T-helper 2 cell (primary cell): Measurements from ENCODE around the gene VWA1.
"Not testable (repeated sequence)": the region's sequence is repeated elsewhere in the genome, so short reads cannot be mapped to it uniquely, and the experiment has no call there.

ENCODE experiments used
- DNase-seq, 5 experiments: peaks; one replicate each; pipeline versions ENCODE4 v3.0.0 to v3.0.0-alpha.2; 2012 to 2022

VWA1 gene

DNA sequence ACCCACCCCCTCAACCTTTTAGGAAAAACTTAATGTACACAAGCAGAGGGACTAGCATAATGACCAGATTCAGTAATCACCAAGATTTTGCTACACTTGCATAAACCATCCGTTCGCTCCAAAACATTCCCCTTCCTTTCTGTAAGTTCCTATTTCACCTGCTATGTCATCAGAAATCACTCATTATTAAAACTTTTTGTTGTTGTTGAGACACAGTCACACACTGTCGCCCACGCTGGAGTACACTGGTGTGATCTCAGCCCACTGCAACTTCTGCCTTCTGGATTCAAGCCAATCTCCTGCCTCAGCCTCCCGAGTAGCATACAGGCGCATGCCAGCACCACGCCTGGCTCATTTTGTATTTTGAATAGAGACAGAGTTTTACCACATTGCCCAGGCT, 31.8 kb upstream of the VWA1 start:
- no peak for DNase-seq

DNA sequence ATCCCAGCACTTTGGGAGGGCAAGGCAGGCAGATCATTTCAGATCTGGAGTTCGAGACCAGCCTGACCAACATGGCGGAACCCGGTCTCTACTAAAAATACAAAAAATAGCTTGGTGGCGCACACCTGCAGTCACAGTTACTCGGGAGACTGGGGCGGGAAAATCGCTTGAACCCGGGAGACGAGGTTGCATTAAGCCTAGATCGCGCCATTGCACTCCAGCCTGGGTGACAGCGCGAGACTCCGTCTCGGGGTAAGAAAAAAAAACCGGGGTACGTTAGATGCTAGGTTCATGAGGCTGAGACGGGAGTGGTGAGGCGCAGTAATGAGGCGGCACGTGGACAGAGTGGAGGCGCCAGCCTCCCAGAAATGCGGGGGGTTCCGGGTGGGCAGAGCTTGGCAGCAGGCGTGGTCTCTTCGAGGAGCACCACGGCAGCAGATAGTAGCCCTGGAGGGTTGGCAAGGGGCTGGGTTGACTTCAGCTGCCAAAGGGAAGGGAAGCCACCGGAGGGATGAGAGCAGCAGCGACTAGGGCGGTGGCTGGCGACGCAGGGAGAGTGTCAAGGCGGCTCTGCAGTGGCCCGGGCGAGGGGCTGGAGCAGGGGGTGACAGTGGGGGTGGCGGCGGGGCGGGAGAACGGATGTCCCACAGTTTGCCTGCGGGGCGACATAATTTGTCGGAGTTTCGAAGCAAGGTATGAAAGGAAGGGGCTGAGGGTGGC, 29.2 kb upstream of the VWA1 start:
- DNase-seq: peak in 1 of 5 experiments; percentile 24

DNA sequence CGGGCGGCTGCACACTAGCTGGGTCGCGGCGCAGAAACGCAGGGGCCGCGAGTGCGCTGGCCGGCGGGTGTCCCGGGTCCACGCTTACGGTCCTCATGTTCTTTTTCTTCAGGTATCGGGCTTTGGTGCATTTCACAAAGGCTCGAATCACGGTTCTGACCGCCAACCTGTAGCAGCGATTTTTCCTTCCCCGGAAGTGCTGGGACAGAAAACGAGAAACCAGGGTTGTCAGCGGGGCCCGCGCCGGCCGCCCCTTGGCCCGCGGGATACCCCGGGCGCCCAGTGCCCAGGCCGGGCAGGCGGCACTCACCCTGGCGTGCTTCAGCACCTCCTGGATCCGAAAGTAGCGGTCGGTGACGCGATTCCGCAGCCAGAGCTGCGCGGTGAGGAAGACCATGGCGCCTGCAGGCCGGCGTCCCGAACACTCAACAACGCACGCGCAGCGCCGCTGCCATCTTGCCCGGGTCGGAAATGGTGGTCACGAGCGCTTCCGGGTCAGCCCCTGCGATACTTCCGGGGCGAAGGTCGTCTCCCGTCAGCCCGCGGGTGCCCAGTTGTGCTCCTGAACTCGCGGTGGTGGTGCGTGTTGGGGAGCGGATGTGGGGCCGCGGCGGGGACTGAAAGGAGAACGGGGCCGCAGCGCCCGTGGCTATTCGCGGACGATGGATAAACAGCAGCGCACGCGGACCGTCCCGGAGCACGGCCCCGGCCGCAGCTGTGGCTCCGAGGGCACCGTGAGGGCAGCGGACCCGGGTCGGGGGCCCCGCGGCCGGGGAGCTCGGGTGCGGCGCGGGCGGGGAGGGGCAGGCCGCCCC, 28.5 kb upstream of the VWA1 start, which contains the start of gene MRPL20:
TSS of gene MRPL20 (minus strand) at position 473 of the 815 bp plus-strand sequence. CDS start at position 397, 76 bp downstream.
- peak; percentile 93 to 98 (median 95) for DNase-seq

DNA sequence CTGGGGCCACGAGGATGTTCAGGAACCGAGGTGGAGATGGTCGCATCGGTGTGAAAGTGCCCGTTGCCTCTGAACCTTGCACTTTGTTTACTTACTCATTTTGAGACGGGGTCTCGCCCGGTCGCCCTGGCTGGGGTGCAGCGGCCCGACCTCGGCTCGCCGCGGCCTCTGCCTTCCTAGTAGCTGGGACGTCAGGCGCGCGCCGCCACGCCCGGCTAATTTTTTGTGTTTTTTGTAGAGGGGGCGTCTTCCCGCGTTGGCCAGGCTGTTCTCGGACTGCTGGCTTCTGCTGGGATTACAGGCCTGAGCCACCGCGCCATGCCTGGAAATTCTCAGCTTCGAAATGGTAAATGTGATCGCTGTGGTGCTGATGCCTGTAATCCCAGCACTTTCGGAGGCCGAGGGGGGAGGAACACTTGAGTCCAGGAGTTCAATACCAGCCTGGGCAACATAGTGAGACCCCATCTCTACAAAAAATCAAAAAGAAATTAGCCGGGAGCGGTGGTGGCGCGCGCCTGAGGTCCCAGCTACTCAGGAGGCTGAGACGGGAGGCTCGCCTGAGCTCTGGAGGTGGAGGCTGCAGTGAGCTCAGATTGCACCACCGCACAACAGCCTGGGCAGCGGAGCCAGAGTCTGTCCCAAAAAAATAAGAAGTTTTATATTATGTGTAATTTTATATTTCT, 27.7 kb upstream of the VWA1 start:
- DNase-seq: peak in 2 of 5 experiments; percentile 27 to 29

DNA sequence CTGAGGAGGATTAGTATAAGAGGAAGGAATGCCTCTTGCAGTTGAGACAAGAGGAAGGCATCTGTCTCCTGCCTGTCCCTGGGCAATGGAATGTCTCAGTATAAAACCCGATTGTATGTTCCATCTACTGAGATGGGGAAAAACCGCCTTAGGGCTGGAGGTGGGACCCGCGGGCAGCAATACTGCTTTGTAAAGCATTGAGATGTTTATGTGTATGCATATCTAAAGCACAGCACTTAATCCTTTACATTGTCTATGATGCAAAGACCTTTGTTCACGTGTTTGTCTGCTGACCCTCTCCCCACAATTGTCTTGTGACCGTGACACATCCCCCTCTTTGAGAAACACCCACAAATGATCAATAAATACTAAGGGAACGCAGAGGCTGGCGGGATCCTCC, 25.3 kb upstream of the VWA1 start:
- DNase-seq: not testable (repeated sequence)

DNA sequence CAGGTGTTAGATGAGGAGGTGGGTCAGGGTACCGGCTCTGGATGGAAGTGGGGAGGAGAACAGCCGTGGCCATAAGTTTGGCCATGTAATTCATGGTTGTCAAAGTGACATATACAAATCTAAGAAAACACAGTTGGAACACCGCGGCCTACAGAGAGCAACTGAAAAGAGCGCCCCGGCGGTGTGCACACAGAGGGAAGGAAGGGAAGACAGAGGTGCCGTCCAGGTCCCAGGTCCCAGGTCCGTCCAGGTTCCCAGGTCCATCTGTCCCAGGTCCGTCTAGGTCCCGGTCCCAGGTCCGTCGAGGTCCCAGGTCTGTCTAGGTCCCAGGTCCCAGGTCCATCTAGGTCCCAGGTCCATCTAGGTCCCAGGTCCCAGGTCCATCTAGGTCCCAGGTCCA, 23.9 kb upstream of the VWA1 start:
- no peak for DNase-seq

DNA sequence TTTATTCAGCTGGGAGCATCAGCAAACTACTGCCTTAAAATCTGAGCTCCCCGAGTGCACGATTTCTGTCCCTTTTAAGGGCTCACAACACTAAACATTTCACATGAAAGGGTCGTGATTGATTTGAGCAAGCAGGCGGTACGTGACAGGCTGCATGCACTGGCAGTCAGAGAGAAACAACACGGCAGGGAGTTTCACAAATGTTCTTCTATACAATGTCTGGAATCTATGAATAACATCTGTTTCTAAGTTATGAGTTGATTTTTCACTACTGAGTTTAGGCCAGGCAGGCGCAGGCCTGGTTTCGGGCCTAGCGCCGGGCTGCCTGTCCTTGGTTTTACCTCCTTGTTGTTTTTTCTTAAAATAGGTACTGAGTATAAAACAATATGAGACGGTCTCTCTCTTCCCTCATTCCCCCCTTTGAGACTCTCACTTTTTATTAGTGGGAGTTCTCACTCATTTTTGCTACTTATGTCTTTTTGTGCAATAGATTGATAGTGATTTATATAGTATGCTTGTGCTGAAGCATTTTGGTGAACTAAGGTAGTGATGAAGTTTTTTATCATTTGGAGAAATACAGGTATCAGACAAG, 23.1 kb upstream of the VWA1 start:
- peak in 1 of 5 experiments; percentile 35 for DNase-seq

DNA sequence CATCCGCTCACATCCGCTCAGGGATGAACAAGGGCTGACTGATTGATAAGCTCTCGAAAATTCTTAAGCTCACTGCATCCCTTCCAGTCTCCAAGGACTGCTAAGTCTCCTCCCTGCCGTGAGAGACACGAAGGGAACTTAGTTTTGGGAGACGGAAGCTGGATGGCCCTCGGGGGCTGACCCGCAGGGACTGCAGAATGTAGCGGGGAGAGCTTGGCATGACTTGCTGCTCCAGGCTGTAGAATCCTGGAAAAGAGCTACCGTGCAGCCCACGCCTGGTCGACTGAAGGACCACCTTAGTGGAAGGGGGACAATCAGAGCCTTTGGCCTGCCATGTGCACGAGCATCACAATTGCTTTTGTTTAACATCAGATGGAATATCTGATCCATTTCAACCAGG, 19.7 kb upstream of the VWA1 start:
- no peak for DNase-seq

DNA sequence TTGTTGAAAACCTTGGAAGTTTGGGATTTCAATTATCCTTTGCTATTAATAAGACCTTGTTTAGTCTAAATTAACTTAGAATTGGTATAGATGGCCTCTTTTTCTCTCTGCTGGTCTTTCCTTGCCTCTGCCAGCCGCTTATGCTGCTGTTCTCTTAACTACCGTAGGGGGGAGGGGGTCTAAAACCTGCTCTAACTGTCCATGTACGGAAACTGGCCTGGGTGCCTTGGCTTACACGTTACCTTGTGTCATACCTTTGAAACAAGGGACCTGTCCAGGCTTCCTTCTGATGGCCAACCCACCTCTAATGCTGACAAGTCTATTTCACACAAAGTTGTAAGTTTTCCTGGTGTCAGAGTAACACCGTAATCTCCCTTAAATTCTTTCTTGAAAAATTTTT, 18.1 kb upstream of the VWA1 start:
- DNase-seq: not testable (repeated sequence)

DNA sequence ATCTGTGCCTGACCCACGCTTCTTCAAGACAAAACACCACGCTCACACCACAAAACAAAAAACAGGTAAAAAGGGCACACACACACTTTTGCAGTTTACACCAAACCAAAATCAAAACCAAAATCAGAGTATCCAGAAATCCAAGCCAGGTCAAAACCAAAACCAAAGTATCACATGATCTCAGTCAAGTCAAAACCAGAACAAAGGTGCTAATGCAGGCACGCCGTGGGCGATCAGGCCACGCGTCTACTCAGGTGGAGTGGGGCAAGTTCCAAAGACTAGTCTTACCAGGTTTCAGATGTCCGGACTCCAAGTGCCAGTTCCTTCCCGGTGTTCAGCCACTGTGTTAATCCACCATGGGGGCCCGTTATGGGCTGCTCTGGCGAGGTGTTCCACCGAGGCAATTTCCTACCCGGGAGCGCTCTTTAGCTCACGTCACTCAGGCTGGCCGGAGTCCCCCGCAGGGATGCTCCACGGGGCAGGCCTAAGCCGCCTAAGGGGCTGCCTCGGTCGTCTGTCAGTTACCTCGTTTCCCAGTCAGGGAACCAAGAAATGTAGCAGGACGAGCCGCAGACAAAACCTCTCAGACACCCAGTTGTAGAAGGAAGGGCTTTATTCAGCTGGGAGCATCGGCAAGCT, 17.5 kb upstream of the VWA1 start:
- DNase-seq: not testable (repeated sequence)

DNA sequence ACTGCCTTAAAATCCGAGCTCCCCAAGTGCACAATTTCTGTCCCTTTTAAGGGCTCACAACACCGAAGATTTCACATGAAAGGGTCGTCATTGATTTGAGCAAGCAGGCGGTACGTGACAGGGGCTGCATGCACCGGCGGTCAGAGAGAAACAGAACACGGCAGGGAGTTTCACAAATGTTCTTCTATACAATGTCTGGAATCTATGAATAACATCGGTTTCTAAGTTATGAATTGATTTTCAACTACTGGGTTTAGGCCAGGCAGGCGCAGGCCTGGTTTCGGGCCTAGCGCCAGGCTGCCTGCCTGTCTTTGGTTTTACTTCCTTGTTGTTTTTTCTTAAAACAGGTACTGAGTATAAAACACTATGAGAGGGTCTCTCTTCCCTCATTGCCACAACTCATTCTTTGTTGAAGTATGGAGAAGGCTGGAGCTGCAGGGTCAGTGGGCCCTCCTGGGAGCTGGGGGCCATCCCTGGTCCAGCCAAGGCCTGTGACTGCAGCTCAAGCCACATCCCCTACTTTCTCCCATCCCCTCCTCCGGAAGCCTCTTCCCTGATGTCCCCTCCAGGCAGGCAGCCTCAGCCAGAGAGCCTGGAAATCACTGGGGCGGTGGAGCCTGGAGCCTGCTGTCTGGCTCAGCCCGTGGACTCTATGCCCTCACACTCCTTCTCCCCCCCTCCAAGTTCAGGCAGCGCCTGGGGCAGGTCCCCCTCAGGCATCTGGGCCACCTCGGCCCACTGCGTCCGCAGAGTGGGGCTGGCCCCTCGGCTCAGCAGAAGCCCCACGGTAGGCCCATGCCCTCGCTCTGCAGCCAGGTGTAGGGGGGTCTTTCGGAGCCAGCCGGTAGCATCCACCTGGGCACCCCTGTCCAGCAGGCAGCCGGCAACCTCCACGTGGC, 16.8 kb upstream of the VWA1 start:
- no peak for DNase-seq

DNA sequence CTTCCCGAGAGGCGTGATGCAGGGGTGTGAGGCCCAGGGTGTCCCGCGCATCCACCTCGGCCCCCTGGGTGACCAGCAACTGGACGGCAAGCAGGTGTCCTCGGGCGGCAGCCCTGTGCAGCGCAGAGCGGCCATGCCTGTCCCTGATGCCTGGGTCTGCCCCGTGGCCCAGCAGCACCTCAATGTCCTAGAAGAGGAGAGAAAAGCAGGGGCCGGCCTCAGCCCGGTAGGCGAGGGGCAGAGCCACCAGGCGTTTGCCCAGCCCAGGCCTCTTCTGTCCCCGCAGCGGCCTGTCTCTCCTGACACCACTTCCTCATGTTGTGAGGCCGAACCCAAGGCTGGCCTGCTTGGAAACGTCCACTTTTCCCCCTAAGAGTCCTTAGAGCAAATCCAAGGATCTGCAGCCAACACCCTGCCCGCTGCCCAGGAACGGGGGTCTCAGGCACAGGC, 16.1 kb upstream of the VWA1 start:
- no peak for DNase-seq

DNA sequence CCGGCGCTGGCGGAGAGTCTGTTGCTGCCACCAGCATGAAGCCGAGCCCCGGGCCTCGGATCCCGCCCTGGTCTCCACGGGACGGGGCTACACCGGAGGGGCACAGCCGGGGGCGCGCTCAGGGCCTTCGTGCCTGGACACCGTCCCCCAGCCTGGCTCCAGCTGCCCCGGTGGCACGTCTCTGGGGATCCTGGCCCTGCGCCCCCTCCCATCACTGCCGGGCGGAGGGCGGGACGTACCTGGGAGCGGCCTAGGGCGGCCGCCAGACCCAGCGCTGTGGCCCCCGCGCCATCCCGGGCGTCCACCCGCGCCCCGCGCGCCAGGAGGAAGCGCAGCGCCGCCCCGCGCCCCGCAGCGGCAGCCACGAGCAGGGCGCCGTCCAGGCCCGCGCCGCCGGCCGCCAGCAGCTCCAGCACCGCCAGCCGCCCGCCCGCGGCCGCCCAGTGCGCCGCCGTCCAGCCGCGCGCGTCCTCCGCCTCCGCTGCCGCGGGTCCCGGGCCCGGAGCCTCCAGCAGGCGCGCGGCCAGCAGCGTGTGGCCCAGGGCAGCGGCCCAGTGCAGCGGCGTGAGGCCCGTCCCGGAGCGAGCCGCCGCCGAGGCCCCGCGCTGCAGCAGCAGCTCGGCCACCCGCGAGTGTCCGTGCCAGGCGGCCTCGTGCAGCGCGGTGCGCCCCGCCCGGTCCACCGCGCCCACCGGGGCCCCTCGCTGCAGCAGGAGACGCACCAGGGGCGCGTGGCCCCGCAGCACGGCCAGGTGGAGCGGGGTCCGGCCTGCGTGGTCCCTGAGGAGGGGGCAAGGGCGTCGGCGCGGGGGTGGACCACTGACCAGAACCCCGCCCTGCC, 15.5 kb upstream of the VWA1 start:
- DNase-seq: no peak

DNA sequence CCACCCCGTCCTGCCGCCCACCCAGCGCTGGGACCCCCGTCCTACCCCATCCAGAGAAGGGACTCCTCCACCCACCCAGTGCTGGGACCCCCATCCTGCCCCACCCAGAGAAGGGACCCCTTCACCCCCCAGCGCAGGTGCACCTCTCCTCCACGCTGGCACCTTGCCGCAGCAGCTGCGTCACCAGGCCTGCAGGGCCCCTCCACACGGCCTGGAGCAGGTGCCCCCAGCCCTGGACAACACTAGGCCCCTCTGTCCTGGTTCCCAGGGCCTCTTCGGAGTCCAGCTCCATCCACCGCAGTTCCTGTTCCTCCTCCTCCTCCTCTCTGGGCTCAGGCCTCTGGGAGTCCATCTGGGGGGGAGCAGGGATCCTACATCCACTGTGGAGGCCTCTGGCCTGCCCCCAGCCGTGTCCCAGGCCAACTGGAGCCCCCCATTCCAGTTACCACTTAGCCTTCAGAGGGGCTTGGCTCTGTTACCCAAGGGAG, 14.8 kb upstream of the VWA1 start:
- no peak for DNase-seq

DNA sequence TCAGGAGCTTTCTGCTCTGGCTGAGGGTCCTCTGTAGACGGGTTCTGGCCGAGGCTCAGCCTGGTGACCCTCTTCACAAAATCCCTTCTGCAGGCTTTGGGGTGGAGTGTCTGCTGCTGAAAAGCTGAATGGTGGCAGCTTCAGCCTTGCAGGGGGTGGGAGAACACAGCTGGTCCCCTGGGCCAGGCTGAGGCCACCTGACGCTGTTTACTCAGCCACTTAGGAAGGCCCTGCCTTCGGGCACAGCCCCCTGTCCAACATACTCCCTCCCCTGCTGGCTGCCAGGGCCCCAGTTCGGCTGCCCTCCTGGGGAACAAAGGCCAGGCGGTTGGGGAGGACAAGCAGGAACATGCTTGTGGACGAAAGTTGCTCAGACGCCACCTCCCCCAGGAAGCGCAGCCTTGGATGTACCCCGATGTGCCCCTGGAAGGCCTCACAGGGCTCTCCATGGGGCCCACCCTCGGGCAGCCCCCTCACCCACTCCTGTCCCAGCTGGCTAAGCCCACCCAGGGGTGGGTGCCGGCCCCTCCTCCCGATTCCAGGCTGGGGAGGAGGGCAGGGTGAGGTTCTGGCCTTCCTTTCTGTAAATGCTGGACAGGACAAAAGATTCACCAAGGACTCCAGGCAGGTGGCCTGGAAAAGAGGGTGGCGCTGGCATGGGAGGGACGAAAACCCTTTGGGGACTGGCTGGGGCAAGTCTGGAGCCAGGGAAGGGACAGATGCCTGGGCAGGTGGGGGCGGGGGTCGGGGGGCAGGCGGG, 14.2 kb upstream of the VWA1 start, which contains the start of gene ANKRD65:
TSS of gene ANKRD65 (minus strand) at position 130 of the 760 bp plus-strand sequence. CDS start 271 bp downstream, outside the sequence.
- no peak for DNase-seq

DNA sequence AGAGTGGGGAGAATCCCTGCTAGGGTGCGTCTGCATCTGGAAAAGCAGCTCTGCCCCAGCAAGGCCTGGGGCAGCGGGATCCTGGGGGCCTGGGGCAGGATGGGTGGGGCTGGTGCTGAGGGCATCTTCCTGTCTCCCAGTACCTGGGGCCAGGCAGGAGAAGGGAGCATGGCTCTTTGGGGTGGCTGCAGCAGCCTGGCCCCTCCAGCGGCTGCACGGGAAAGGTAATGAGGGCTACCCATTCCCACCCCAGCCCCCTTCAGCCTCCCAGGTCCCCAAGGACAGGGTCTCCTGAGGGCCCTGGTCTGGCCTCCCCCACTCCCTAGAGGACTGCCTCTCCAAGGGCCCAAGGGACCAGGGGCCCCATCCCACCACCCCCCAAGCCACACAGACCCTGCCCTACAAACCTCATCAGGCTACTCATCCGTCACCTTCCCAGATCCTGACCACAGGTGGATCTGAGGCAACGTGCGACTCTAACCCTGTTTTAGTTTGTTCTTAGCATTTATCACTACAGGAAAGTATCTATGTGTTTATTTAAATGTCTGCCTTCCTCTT, 13.5 kb upstream of the VWA1 start:
- no peak for DNase-seq

DNA sequence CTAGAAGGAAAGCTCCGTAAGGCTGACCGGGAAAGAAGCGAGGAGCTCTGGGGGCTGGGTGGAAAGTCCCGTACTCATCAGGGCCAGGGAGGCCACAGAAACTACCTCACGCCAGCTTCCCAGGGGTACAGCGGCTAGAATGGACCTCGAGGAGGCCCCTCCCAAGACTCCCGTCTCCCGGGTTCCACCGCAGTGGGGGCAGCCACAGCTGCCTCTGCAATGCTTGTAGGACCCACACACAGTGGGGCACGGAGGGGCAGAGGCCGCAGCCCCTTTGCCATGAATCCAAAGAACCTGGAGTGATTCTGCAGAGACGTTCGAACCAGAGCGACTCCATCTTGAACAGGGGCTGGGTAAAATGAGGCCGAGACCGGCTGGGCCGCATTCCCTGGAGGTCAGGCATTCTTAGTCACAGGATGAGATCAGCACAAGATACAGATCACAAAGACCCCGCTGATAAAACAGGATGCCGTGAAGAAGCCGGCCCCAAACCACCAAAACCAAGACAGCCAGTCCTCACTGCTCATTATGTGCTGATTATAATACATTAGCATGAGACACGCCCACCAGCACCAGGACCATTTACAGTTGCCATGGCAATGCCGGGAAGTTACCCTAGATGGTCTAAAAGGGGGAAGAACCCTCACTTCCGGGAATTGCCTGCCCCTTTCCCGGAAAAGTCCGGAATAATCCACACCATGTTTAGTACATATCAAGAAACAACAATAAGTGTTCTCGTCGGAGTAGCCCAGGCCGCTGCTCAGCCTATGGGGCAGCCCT, 12.8 kb upstream of the VWA1 start:
- no peak for DNase-seq

DNA sequence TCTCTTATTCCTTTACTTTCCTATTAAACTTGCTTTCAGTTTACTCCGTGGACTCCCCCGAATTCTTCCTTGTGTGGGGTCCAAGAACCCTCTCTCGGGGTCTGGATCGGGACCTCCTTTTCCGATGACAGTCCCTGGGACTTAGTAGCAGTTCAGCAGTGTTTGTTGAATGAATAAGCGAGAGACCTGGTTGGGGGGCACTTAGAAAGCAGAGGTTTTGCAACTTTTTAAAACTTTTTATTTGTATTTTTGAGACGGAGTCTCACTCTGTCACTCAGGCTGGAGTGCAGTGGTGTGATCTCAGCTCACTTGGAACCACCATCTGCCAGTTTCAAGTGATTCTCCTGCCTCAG, 12.3 kb upstream of the VWA1 start:
- no peak for DNase-seq
